Inflammatory macrophage (primary cell): Measurements from ENCODE around the gene SPOCK1.

Source experiments
- DNase-seq, 2 donors: peaks; one replicate each; pipeline ENCODE4 v3.0.0-alpha.2; 2020 to 2022

The SPOCK1 gene

DNA sequence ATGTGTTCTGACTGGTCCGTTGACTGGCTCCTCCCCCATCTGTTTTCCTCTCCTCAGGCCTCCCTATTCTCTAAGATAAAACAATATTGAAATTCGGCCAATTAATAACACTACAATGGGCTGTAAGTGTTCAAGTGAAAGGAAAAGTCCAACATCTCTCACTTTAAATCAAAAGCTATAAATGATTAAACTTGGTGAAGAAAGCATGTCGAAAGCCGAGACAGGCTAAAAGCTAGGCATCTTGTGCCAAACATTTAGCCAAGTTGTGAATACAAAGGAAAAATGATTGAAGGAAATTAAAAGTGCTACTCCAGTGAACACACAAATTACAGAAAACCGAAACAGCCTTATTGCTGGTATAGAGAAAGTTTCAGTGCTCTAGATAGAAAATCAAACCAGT, 310.6 kb downstream of the SPOCK1 start:
- no peak for DNase-seq

DNA sequence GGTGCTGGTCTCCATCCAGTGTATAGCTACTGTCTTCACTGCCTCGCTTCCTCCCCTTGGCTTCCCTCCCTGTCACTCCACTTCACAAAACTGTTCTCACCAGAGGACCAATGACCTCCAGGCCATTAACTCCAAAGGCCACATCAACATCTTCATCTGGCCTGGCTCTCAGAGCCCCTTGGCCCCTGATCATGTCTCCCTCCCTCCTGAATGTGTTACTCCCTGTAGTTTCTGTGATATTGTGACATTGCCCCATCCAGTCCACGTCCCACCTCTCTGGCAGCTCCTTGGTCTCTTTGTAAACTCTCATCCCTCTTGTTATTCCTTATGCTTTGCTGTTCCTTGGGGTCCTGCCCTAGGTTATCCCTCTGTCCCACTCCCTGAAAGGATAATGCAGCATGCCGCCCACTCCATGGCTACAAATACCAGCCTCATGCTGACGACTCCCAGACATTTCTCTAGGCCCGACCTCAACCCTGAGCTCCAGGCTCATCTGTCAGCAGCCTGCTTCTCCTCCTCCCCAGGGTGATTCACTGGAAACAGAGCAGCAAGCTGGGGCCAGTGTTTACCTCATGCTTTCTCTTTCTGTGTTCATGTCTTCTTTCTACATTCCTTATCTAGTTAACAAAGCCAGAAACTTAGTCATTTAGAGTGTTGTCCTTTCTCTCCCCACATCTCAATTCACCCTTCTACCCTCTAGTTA, 312.2 kb downstream of the SPOCK1 start:
- DNase-seq = no peak

DNA sequence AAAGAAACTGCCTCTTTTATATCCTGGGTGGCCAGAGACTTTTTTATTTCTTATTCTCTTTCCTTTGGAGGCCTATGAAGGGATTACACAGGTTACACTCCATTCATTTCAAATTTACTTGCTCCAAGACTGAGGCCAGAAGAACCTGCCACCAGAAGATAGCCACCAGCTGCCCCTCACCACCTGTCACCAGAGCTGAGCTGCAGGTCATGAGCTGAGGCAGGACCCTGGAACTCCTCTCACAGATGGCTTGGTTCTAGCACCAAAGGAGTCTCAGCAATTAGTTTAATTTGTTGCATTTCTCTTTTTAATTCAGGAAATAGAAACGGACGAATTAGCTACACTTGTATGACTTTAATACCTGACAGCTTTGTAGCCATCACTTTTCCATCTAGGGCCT, 313.9 kb downstream of the SPOCK1 start:
- no peak for DNase-seq

DNA sequence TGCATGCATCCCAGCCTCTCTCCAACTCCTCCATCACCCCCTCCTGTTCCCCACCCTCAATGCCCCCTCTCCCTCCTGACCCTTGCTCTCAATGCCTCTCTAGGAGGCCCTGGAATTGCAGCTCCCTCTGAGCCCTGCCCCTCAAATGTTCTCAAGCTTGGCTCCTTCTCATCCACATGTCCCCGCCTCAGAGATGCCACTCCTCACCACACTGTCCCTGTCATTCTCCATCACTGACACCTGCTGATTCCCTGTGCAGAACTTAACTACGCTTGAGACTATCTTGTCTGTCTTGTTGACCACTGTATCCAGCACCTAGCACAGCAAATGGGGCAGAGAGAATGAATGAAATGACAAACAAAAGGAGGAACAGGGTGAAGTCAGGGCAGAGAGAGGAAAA, 314.4 kb downstream of the SPOCK1 start:
- no peak for DNase-seq

DNA sequence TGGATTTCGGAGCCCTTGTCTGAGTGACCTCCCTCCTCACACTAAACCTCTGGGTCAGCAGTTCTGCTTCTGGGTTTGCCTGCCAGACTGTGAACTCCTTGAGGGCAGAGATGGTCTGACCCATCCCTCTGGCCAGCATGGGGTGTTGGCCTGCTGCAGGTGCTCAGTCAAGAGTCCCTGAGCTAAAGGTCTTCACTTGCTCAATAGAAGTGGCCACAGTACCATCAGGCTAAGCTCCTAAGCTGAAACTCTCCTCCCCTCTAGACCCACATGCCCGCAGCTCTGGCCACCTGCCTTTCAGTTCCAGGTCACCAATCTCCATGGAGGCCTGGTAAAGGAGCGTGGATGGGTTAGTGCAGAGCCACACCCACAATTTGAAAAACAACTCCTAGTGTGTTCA, 316.6 kb downstream of the SPOCK1 start:
- DNase-seq = no peak

DNA sequence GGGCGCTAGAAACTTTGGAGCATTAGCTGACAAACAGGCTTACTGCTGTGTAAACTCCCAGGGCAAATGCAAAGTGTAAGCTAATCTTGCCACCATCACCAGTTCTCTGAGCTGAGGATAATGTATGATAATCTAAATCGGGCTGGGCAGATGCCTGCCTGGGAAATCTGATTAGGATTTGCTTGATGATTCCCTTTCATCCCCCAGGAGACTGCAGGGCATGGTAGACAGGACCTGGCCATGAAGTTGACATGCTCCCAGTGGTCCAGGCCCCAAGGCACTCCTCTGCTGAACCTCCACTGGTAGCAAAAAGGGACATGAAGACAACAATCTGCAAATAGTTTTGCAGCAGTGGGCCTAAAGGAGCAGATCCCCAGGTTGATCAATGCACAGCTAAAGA, 317.5 kb downstream of the SPOCK1 start:
- no peak for DNase-seq

DNA sequence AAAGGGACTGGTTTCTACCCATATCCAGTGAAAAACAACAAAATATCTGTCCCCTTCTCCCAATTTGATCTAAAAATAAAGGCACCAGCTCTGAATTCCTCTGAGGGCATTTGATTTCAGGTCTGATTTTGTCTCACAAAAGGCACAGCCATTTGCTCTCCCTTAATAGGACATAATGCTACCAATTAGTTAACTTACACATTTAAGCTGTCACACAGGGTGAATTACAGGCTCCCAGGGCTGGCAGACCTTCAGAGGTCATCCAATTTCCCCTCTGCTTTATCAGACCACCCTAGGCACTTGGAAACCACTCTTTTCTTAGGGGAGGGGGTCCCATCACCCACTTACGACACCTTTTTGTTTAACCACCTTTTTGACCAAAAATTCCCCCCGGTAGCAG, 319.9 kb downstream of the SPOCK1 start:
- DNase-seq = no peak

DNA sequence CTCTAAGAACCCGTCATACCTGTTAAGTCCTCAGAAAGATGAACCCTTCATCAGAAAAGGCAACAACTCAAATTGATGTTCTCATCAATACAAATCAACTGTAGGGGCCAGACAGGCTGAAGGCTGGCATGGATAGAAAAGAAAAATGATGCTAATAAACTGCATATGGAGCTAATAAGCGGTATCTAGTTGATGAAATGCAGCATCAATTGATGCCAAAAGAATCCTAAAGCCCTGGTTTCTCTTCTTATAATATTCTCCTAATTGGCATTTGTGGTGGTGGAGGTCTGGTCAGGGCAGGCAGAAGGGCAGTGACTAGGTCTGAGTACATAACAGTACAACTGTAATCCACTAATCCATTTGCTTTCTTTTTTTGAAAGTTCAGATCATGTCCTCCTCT, 322.5 kb downstream of the SPOCK1 start:
- DNase-seq = no peak

DNA sequence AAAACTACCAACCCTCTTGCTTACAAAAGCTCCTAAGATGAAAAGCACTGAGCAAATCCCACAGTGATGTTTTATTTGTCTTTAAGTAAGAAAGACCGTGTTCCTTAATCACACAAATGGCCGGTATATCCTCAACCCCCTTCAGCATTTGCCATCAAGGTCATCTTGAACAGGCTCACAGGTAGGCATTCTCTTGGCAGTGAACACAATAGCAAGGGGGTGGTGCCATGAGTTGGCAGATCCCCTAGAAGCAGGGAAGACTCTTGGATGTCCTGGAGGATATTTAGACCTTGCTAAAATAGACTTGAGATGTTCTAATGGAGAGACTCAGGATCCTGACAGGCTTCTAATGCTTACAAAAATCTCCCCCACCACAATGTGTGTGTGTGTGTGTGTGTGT, 323.0 kb downstream of the SPOCK1 start:
- DNase-seq = no peak

DNA sequence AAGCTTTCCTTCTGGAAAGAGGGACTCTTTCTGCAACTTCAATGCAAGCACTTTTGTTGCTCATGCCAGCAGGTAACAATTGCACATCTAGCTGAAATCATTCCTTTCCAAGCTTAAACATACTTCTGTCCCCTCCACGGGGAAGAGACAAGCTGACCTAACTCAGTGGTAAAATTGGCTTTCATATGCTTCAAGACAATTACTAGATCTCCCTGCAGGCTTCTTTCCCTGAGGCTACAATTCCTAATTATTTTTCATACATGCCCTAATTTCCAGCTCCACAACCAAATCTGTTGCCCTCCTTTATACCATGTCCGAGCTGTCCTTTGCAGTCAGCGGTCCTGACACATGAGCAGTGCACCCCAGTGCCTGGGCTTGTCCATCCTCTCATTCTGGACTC, 324.9 kb downstream of the SPOCK1 start:
- no peak for DNase-seq

DNA sequence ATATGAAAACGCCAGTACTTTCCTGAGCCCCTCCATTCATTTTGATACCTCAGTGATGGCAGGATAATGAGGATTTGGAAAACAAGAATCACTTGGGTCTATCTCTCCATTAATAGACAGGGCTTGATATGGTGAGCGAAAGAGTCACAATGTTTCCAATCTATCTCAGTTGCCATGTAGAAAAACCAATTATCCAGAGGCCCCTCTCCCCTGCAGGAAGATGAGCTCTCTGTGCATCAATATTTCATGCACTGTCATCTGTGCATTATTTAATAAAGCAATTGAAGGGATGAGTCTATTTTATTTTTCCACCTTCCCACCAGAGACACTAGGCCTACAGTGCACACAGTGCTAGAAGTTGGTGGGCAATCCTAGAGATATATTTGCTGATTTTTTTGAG, 326.9 kb downstream of the SPOCK1 start:
- DNase-seq = no peak

DNA sequence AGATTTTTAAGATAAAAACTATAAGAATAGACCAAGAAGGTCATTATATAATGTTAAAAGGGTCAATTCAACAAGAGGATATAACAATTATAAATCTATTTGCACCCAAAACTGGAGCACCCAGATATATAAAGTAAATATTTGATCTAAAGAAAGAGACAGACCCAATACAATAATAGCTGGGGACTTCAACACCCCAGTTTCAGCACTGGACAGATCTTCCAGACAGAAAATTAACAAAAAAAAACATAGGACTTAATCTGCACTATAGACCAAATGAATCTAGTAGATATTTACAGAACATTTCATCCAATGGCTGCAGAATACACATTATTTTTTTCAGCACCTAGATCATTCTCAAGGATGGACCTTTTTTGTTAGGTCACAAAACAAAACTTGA, 331.9 kb downstream of the SPOCK1 start:
- DNase-seq = no peak

DNA sequence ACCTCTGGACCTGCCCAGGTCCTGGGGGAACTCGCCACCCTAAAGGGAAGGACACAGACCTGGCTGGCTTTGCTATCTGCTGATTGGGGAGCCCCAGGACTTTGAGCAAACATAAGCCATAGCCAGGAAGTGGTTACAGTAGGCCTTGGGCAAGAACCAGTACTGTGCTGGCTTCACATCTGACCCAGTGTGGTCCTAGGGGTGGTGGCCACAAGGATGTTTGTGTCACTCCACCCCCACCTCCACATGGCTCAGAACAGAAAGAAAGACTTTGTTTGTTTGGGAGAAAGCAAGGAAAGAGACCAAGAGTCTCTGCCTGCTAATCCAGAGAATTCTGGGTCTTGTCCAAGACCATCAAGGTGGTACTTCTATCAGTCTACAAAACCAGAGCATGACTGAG, 334.2 kb downstream of the SPOCK1 start:
- no peak for DNase-seq

DNA sequence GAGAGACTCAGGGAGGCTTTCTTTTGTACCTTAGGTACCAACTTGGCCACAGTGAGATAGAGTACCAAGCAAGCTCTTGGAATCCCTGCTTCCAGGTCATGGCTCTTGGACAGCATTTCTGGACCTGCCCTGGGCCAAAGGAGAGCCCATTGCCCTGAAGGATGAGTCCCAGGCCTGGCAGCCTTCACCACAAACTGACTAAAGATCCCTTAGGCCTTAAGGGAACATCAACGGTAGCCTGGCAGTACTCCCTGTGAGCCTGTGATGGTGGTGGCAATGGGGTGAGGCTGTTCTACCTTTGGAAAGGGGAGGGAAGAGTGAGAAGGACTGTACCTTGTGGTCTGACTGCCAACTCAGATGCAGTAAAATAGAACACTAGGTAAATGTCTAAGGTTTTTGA, 334.6 kb downstream of the SPOCK1 start:
- no peak for DNase-seq

DNA sequence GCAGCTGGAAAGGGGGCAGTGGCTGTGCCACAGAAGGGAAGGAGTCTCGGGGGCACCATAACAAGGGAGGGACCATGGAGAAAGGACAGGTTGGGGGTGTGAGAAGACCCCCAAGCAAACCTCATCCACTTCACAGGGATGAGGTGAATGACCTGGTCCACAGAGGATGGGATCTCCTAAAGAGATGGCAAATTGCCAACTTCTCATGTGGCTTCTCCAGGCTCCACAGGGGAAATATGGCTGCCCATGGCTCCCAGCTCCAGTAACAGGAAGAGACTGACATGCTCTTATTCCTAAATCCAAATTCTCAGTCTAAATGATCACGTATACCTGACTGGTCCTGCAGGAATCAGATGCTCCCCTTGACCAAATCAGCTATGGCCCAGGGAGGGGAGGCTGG, 340.4 kb downstream of the SPOCK1 start:
- no peak for DNase-seq

DNA sequence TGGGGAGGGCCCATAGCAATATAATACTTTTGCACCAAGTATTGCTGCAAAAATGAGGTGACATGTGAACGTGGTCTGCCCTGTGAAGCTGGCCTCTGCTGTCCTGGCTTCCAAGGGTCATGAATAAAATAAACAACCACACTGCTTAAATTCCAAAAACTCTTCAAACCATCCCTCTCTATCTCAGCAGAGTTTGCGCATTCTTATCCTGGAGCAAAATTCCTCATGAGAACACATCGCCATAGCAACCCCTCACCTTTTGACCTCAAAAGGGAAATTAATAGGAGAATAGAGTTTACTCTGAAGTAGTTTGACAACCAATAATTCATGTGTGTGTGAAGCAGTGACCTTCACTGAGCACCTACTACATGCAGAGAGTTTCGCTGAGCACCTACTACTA, 342.9 kb downstream of the SPOCK1 start:
- no peak for DNase-seq

DNA sequence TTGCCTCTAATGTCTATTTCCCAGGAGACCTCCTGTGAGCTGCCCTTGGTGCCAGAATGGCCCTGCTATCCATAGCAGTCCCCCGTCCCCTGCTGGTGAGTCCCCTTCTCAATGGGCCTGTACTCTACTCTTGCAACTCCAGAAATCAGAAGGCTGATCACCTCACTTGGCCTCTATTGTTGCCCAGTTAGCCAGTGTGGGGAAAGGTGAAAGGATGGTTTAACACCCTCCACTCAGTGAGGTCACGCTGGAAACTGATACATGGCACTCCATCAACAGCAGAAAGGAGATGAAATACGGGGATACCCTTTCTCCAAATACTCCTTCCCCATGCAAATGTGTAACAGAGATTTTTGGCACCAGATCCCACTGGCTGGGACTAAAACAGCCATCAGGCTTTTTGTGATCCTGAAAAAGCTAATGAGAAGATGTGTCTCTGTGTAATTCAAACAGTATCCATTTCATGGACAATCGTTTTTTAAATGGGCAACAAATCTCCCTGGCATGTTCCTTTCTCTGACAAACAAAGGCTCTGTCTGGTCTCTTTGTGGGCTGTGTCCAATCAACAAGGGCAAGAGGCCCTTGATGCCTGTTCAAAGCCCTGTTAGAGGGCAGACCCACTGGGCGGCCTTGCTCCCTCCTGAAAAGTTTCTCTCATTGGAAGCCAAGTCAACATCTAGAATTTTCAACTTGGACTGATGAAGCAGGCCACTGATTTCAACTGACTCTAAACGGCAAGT, 343.7 kb downstream of the SPOCK1 start:
- DNase-seq = no peak

DNA sequence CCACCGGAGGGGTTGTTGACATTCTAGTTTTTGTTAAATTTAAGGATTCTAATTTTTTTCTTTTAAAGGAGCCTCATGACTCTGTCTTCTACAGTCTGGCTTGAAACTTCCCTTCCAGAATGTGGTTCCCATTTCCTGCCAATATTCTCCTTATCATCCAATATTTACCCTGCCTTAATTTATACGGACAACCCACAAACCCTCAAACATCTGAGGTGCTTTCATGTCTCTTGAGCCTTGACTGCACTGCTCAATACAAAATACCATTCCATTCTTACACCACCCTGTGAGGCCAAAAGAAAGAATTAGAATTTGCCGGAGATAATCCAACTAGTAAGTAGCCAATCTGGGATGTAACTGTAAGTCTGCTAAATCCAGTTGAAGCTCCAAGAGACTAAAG, 346.5 kb downstream of the SPOCK1 start:
- DNase-seq = no peak

DNA sequence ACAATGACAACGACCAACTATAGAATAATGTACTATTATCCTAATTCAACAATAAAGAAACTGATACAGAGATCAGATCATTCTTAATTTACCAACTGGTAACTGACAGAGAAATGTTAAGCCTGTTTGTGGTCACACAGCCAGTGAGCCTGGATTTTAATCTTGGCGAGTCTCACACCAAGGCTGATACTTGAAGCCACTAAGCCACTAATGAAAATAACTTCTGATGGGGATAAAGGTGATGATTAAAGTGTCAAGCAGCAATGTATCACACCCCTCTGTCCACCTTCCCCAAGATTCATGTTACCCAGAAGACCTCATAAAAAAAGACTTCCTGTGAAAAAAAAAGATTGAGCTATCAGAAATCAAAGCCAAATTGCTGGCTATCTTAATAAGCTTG, 350.5 kb downstream of the SPOCK1 start:
- no peak for DNase-seq

DNA sequence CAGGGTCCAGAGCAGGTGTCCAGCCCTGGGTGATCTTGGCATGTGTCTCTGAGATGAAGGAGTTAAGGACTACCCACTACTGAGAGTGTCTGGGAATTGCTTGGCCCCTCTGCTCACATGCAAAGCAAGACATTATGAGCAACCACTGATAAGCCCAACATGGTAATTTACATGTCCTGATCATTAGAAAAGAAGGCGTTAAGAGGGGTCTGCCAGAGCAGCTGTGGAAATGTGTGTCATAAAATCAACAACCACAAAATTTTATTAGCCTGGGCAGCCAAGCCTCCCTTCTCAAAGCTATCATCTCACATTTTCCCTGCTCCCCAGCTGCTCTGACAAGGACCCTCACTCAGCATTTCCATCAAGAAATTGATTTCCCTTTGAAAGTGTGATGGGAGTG, 351.0 kb downstream of the SPOCK1 start:
- no peak for DNase-seq

DNA sequence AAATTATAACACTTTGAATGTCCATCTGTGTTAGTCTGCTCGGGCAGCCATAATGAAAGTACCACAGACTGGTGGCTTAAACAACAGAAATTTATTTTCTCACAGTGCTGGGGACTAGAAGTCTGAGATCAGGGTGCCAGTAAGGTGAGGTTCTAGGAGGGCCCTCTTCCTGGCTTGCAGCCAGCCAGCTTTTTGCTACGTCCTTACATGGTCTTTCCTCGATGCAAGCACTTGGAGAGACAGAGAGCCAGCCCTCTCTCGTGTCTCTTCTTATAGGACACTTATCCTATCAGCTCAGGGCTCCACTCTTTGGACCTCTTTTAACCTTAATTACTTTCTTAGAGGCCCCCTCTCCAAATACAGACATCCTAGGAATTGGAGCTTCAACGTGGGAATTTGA, 351.8 kb downstream of the SPOCK1 start:
- DNase-seq = no peak

DNA sequence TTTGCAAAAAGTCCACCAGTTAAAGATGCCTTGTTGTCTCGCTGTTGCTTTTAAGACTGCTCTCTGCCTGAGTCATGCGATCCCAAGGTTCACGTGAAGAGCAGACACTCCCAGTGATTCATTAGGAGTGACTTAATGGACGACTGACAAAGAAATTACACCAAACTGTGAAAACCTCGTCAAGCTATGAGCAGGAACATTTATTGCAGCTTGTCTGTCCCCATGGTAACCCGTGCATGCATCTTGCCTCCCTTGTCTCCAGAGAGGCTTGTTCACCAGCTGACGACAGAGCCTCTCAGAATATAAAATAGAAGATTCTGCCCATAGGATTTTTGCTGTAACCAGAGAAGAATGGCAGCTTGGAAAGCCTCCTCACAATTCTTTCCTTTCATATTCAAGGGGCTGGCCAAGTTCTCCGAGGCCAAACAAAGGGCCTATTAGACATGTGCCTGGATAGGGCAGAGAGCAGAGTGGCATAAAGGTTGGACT, 352.7 kb downstream of the SPOCK1 start:
- no peak for DNase-seq

DNA sequence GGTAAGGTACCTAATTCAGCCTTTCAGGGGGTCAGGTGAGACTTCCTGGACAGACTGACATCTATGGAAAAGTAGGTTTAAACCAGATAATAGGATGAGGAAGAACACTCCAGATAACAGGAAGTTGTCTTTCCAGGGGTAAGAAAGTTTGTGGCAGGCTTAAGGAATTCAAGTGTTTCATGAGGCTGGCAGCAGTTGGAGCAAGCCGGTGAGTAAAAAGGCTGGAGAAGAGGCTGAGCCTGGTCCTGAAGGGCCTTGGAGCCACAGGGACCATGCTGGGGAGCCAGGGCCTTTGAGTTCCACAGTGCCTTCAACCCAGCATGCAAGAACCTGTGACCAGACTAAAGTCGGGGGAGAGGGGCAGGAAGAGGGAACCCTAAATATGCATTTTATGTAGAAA, 353.4 kb downstream of the SPOCK1 start:
- no peak for DNase-seq

DNA sequence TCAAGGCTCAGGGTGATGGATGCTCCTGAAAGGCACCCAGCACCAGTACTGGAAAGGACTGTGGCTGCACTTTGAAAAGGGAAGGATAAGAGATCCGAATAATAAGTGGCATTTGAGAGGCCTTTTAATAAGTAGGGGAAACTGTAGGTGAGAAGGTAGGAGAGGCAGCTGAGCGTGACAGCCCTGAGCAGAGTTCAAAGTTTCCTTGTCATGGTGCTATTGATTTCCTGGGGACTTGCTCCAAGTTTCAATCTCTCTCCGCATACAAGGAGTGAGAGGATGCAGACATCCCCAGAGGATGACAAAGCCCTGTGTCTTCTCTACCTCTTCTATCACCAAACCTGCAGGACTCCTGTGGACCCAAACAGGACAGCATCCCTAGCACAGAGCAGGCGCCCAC, 354.5 kb downstream of the SPOCK1 start:
- no peak for DNase-seq
